ENCODE data around the gene ADGRE1.

- TF ChIP-seq CTCF (IDR thresholded peaks at IDR 0.05) = no peak
- no peak for TF ChIP-seq ZFX (IDR thresholded peaks at IDR 0.05; ENCODE audit: borderline replicate concordance)
Observed at GRCh38 chr19:6911523-6911922, 24.1 kb downstream of the ADGRE1 start.
